ENCODE measurements around the gene CAPN3. TPM values are rescaled to one million over a fixed set of nuclear protein-coding genes. Genes with fewer than 3 reads are reported as not detected.

Gene CAPN3
- total and polyA plus RNA-seq, 7 experiments from 2014 or later, result 0.48 to 26.1 (median 15.5) TPM; not detected in 1

DNA sequence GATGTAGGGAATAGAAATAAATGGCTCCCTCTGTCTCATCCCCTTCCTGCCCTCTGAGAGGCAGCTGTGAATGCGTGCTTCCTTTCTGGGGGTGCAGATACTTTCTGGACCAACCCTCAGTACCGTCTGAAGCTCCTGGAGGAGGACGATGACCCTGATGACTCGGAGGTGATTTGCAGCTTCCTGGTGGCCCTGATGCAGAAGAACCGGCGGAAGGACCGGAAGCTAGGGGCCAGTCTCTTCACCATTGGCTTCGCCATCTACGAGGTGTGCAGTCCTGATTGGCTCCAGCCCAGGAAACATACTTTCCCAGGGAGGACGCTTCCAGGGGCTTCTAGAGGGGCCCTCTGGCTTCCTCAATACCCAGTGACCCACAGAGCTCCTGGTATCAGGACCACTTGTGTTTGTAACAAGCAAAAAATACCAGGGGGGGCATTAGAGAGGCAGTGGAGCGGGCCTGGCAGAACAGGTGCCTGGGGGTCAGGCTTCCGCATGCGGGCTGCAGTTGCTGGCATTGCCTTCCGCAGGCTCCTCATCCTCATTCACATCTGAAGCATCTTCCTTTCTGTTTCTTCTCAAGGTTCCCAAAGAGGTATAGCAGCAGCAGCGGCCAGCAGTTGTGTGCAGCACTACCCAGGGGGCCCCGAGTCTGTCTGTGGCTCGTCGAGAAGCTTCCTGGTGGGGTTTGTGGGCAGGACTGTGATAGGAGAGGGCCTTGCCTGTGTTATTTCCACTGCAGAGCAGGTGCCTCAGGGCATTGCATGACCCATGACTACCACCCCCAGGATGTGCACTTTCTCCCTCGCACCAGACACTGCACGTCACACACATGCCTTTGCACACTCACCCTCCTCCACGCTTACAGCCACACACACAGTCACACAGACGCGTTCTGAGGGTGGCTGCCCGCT lies 42.5 kb downstream of the CAPN3 start:
- DNase-seq, result no peak
- intact Hi-C loops (cut with micrococcal nuclease), result no loop called here
- POLR2A ChIA-PET, result no interaction called here

DNA sequence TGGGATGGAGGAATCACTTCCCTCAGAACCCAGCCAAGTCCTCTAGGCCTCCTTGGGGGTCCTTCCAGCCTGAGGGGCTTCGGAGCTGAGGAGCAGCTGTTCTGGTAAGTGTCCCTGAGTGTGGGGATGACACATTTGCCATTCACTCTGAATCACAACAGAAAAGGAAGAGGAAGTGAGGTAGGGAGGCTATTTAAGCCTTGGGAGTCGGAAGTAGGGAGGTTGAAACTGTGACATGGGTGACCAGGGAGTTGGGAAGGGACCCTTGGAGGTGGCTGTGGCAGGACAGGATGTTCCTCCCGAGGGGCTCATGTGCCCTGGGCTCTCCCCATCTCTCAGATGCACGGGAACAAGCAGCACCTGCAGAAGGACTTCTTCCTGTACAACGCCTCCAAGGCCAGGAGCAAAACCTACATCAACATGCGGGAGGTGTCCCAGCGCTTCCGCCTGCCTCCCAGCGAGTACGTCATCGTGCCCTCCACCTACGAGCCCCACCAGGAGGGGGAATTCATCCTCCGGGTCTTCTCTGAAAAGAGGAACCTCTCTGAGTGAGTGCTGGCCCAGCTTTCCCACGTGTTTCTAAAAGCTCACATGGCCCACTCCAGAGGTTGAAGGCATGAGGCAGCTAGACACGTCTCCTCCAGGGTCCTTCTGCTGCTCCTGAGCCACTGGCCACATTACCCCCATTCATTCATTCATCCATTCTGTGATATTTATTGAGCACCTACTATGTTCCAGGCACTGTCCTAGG lies 43.3 kb downstream of the CAPN3 start:
- Mint-ChIP-seq H3K4me3 (peak overlapping the region in 1 of 10 donors; percentile 55), H3K27me3 (no peaks in the 10 kb centered on the region), H3K36me3 (peaks cover 0 to 46% (median 12%) of the 10 kb centered on the region in 5 donors), H3K4me1 (peaks cover 0 to 10% (median 0%) of the 10 kb centered on the region in 7 donors), H3K9me3 (peaks cover 0 to 2% (median 0%) of the 10 kb centered on the region in 11 donors), H3K27ac (peak overlapping the region in 1 of 9 donors; percentile 30)
- no peak for DNase-seq
- H3K9me3 ChIP-seq (ENCODE audit: control insufficient read depth in 2 of 3, low read length in 3 of 3), result no peaks in the 10 kb centered on the region
- H3K27ac ChIP-seq (ENCODE audit: low read depth, low read length), result no peak overlapping the region
- ChIA-PET POLR2A (no interaction called here), CTCF (no interaction called here)
- intact Hi-C loops (cut with micrococcal nuclease), result no loop called here
- H3K4me3 ChIP-seq (ENCODE audit: low read length), result no peak overlapping the region
- no peaks in the 10 kb centered on the region for H3K27me3 ChIP-seq (ENCODE audit: control insufficient read depth in 2 of 2, insufficient read depth in 2 of 2, low read length in 2 of 2)
- peak; percentile 27 for ATAC-seq
- H3K36me3 ChIP-seq (ENCODE audit: control insufficient read depth in 2 of 3, insufficient read depth in 3 of 3, low read length in 3 of 3), result peaks cover 0 to 24% (median 0%) of the 10 kb centered on the region in 3 experiments
- H3K4me1 ChIP-seq (ENCODE audit: control insufficient read depth in 2 of 2, insufficient read depth in 2 of 2, low read length in 2 of 2), result no peaks in the 10 kb centered on the region

More for the DNA sequence above, 42.5 kb downstream of the CAPN3 start:
- Mint-ChIP-seq H3K4me3 (peak overlapping the region in 3 of 10 donors; percentile 47 to 57 (median 55)), H3K27me3 (no peaks in the 10 kb centered on the region), H3K27ac (peak overlapping the region in 2 of 9 donors; percentile 30 to 43), H3K4me1 (peaks cover 0 to 10% (median 0%) of the 10 kb centered on the region in 7 donors), H3K9me3 (peaks cover 0 to 2% (median 0%) of the 10 kb centered on the region in 11 donors), H3K36me3 (peaks cover 0 to 41% (median 12%) of the 10 kb centered on the region in 5 donors)
- H3K36me3 ChIP-seq (ENCODE audit: control insufficient read depth in 2 of 3, insufficient read depth in 3 of 3, low read length in 3 of 3), result peaks cover 0 to 24% (median 0%) of the 10 kb centered on the region in 3 experiments
- H3K4me1 ChIP-seq (ENCODE audit: control insufficient read depth in 2 of 2, insufficient read depth in 2 of 2, low read length in 2 of 2), result no peaks in the 10 kb centered on the region
- H3K4me3 ChIP-seq (ENCODE audit: low read length), result no peak overlapping the region
- H3K27ac ChIP-seq (ENCODE audit: low read depth, low read length), result no peak overlapping the region
- CTCF ChIA-PET, result no interaction called here
- H3K9me3 ChIP-seq (ENCODE audit: control insufficient read depth in 2 of 3, low read length in 3 of 3), result no peaks in the 10 kb centered on the region
- ATAC-seq, result peak; percentile 29
- no peaks in the 10 kb centered on the region for H3K27me3 ChIP-seq (ENCODE audit: control insufficient read depth in 2 of 2, insufficient read depth in 2 of 2, low read length in 2 of 2)

DNA sequence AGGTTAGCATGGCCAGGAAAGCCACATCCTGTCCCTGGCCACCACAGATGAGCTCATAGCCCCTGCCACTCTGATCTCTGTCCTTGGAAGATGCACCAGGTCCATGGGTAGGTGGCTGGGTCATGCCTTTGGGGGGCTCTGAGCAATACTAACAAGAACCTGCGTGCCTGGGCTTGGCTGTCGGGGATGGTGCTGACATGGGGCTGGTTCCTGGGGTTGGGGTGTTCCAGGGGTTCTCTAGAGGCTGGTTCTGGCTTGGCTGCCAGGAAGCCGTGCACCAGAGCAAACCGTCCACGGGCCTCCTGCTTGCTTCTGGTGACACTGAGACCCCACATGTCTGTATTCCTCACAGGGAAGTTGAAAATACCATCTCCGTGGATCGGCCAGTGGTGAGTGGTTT lies 44.1 kb downstream of the CAPN3 start:
- H3K27me3 Mint-ChIP-seq, result no peaks in the 10 kb centered on the region
- no peak overlapping the region for H3K27ac Mint-ChIP-seq
- Histone ChIP-seq H3K9me3 (ENCODE audit: control insufficient read depth in 2 of 3, low read length in 3 of 3) (no peaks in the 10 kb centered on the region), H3K27me3 (ENCODE audit: control insufficient read depth in 2 of 2, insufficient read depth in 2 of 2, low read length in 2 of 2) (no peaks in the 10 kb centered on the region), H3K4me1 (ENCODE audit: control insufficient read depth in 2 of 2, insufficient read depth in 2 of 2, low read length in 2 of 2) (no peaks in the 10 kb centered on the region), H3K27ac (ENCODE audit: low read depth, low read length) (no peak overlapping the region), H3K4me3 (ENCODE audit: low read length) (no peak overlapping the region), H3K36me3 (ENCODE audit: control insufficient read depth in 2 of 3, insufficient read depth in 3 of 3, low read length in 3 of 3) (peaks cover 0 to 24% (median 0%) of the 10 kb centered on the region in 3 experiments)
- peaks cover 0 to 46% (median 12%) of the 10 kb centered on the region in 5 donors for H3K36me3 Mint-ChIP-seq
- DNase-seq, result no peak
- H3K4me3 Mint-ChIP-seq, result no peak overlapping the region
- H3K9me3 Mint-ChIP-seq, result peaks cover 0 to 3% (median 0%) of the 10 kb centered on the region in 11 donors
- POLR2A ChIA-PET, result no interaction called here
- no peak for ATAC-seq
- CTCF ChIA-PET, result no interaction called here
- peaks cover 0 to 10% (median 0%) of the 10 kb centered on the region in 7 donors for H3K4me1 Mint-ChIP-seq
- intact Hi-C loops (cut with micrococcal nuclease), result no loop called here

DNA sequence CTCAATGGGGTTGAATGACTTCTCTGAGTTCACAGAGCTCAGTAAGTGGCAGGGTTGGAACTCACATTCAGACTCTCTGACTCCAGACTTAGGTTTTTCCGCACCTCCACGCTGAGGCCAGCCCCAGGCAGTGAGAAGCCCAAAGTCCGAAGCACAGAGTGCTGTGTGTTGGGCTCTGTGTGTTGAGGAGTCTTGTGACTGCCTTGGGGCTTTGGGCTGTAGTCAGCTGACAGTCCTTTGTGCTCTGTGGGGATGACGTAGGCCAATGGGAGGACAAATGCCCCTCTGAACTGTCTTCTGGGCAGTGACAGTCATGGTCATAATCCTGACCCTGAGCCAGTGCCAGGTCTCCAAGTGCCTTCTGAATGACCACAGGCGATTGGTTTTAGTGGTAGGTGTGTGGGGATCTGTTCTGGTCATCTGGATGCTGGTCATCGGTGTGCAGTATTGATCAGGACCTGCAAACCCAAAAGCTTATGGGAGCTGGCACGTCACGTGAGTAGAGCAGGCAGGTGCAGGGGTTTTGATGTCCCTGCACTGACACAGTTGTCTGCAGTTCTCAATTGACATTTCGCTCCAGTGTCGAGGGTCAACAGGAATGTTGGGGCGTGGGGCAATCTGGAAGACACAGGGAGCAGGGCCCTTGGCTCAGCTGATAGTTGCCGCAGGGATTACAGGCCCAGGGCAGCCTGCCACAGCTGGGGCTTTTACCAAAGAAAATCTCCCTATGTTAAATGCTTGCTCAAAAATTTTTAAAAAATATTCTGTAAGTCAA lies 45.3 kb downstream of the CAPN3 start:
- ATAC-seq (no peak), DNase-seq (no peak)
- no peaks in the 10 kb centered on the region for H3K27me3 Mint-ChIP-seq
- no peak overlapping the region for H3K4me3 Mint-ChIP-seq
- ChIA-PET POLR2A (interaction anchor here (1.4 kb wide), 1 partner anchor 13 kb away, joined by 3 read pairs; no protein-coding TSS in a partner anchor), CTCF (no interaction called here)
- Histone ChIP-seq H3K36me3 (ENCODE audit: control insufficient read depth in 2 of 3, insufficient read depth in 3 of 3, low read length in 3 of 3) (peaks cover 0 to 17% (median 0%) of the 10 kb centered on the region in 3 experiments), H3K4me1 (ENCODE audit: control insufficient read depth in 2 of 2, insufficient read depth in 2 of 2, low read length in 2 of 2) (no peaks in the 10 kb centered on the region), H3K9me3 (ENCODE audit: control insufficient read depth in 2 of 3, low read length in 3 of 3) (no peaks in the 10 kb centered on the region), H3K4me3 (ENCODE audit: low read length) (no peak overlapping the region), H3K27ac (ENCODE audit: low read depth, low read length) (no peak overlapping the region), H3K27me3 (ENCODE audit: control insufficient read depth in 2 of 2, insufficient read depth in 2 of 2, low read length in 2 of 2) (no peaks in the 10 kb centered on the region)
- H3K27ac Mint-ChIP-seq, result no peak overlapping the region
- H3K9me3 Mint-ChIP-seq, result peaks cover 0 to 3% (median 0%) of the 10 kb centered on the region in 11 donors
- peaks cover 0 to 37% (median 8%) of the 10 kb centered on the region in 5 donors for H3K36me3 Mint-ChIP-seq
- intact Hi-C loops (cut with micrococcal nuclease), result no loop called here
- H3K4me1 Mint-ChIP-seq, result peaks cover 0 to 10% (median 0%) of the 10 kb centered on the region in 7 donors

DNA sequence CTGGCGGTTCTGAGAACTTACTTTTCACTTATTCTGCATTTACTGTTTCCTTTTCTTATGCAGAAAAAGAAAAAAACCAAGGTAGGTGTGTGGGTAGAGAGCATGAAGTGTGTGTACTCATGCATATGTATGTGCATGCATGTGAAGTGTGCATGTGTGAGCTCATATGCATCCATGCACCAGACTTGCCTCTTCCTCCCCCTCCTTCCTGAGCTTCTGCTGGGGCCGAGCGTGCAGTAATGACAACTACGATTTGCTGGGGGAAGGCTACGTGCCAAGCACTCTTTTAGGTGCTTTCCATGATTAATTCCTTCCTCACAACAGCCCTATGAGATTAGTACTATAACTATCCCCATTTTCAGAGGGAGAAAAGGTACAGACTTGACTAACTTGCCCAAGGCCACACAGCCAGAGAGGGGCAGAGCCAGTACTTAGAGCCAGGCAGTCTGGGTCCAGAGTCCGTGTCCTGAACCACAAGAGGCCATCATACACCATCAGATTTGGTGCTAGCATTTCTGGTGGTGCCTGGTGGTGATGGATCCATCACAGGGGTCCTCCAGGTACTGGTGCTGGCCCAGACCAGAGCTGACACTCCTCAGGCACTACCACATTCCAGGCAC lies 46.7 kb downstream of the CAPN3 start:
- Histone ChIP-seq H3K9me3 (ENCODE audit: control insufficient read depth in 2 of 3, low read length in 3 of 3) (no peaks in the 10 kb centered on the region), H3K4me1 (ENCODE audit: control insufficient read depth in 2 of 2, insufficient read depth in 2 of 2, low read length in 2 of 2) (no peaks in the 10 kb centered on the region), H3K4me3 (ENCODE audit: low read length) (no peak overlapping the region), H3K27ac (ENCODE audit: low read depth, low read length) (no peak overlapping the region), H3K27me3 (ENCODE audit: control insufficient read depth in 2 of 2, insufficient read depth in 2 of 2, low read length in 2 of 2) (no peaks in the 10 kb centered on the region), H3K36me3 (ENCODE audit: control insufficient read depth in 2 of 3, insufficient read depth in 3 of 3, low read length in 3 of 3) (peaks cover 0 to 15% (median 4%) of the 10 kb centered on the region in 3 experiments)
- Mint-ChIP-seq H3K4me3 (no peak overlapping the region), H3K36me3 (peaks cover 0 to 30% (median 0%) of the 10 kb centered on the region in 5 donors), H3K27ac (peak overlapping the region in 1 of 9 donors; percentile 20), H3K27me3 (no peaks in the 10 kb centered on the region), H3K9me3 (peaks cover 0 to 3% (median 0%) of the 10 kb centered on the region in 11 donors), H3K4me1 (peaks cover 0 to 10% (median 0%) of the 10 kb centered on the region in 7 donors)
- POLR2A ChIA-PET, result interaction anchor here (1.4 kb wide), 1 partner anchor 15 kb away, joined by 3 read pairs; no protein-coding TSS in a partner anchor
- CTCF ChIA-PET, result no interaction called here
- intact Hi-C loops (cut with micrococcal nuclease), result no loop called here
- ATAC-seq, result no peak
- no peak for DNase-seq

DNA sequence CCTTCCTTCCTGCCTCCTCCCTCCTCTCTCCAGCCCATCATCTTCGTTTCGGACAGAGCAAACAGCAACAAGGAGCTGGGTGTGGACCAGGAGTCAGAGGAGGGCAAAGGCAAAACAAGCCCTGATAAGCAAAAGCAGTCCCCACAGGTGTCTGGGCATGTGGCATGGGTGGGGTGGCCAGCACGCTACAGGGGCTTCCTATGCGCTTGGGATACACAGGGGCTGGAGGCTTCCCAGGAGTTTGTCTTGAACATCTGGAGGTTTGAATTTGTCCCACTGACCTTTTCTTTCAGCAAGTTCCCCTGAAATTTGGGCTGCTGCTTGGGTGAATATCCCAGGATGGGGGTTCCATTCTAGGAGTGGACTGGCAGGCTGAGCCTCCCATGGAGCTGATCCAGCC lies 48.9 kb downstream of the CAPN3 start:
- peaks cover 0 to 1% (median 0%) of the 10 kb centered on the region in 7 donors for H3K4me1 Mint-ChIP-seq
- H3K4me3 Mint-ChIP-seq, result no peak overlapping the region
- peaks cover 0 to 3% (median 0%) of the 10 kb centered on the region in 11 donors for H3K9me3 Mint-ChIP-seq
- peaks cover 0 to 31% (median 3%) of the 10 kb centered on the region in 5 donors for H3K36me3 Mint-ChIP-seq
- intact Hi-C loops (cut with micrococcal nuclease), result no loop called here
- CTCF ChIA-PET, result no interaction called here
- ATAC-seq, result no peak
- H3K36me3 ChIP-seq (ENCODE audit: control insufficient read depth in 2 of 3, insufficient read depth in 3 of 3, low read length in 3 of 3), result peaks cover 0 to 20% (median 4%) of the 10 kb centered on the region in 3 experiments
- no peaks in the 10 kb centered on the region for H3K9me3 ChIP-seq (ENCODE audit: control insufficient read depth in 2 of 3, low read length in 3 of 3)
- H3K27ac Mint-ChIP-seq, result peak overlapping the region in 2 of 9 donors; percentile 10 to 73
- H3K4me3 ChIP-seq (ENCODE audit: low read length), result no peak overlapping the region
- H3K27me3 ChIP-seq (ENCODE audit: control insufficient read depth in 2 of 2, insufficient read depth in 2 of 2, low read length in 2 of 2), result no peaks in the 10 kb centered on the region
- no peaks in the 10 kb centered on the region for H3K27me3 Mint-ChIP-seq
- POLR2A ChIA-PET, result no interaction called here
- DNase-seq, result no peak
- H3K27ac ChIP-seq (ENCODE audit: low read depth, low read length), result no peak overlapping the region
- H3K4me1 ChIP-seq (ENCODE audit: control insufficient read depth in 2 of 2, insufficient read depth in 2 of 2, low read length in 2 of 2), result no peaks in the 10 kb centered on the region
